Esophagus (tissue), 2 donors: Measurements from ENCODE around the gene PRLR. TPM values are rescaled to one million over a fixed set of nuclear protein-coding genes. Genes with fewer than 3 reads are reported as not detected.

Experiments
- H3K27ac ChIP-seq, 2 donors: one replicate each; pipeline ENCODE4 v1.5.1; 2013; ENCODE audit warnings: low read depth in 2 of 2, mild to moderate bottlenecking in 2 of 2, inconsistent platforms in 1 of 2, low read length in 1 of 2, moderate library complexity in 1 of 2
- H3K27me3 ChIP-seq, 2 donors: one replicate each; pipeline ENCODE4 v1.6.1; 2013; ENCODE audit warnings: low read length in 2 of 2, control low read depth in 1 of 2, mild to moderate bottlenecking in 1 of 2; ENCODE audit not compliant: insufficient read depth in 2 of 2, control insufficient read depth in 1 of 2
- H3K36me3 ChIP-seq, 2 donors: one replicate each; pipeline ENCODE4 v1.6.1; 2013; ENCODE audit warnings: low read length in 1 of 2; ENCODE audit not compliant: control insufficient read depth in 2 of 2, insufficient read depth in 2 of 2
- H3K4me1 ChIP-seq, 2 donors: one replicate each; pipeline ENCODE4 v1.6.1; 2013; ENCODE audit warnings: low read length in 1 of 2; ENCODE audit not compliant: control insufficient read depth in 2 of 2, insufficient read depth in 2 of 2
- H3K4me3 ChIP-seq, 2 donors: one replicate each; pipeline ENCODE4 v1.5.1; 2013; ENCODE audit warnings: low read length in 2 of 2, mild to moderate bottlenecking in 2 of 2, low read depth in 1 of 2, moderate library complexity in 1 of 2
- H3K9me3 ChIP-seq, 2 donors: one replicate each; pipeline ENCODE4 v1.6.1; 2013; ENCODE audit warnings: mild to moderate bottlenecking in 2 of 2, low read depth in 1 of 2, low read length in 1 of 2, moderate library complexity in 1 of 2; ENCODE audit not compliant: control insufficient read depth in 2 of 2, insufficient read depth in 1 of 2
- WGBS, 2 donors: extraction: QIAGEN DNeasy Blood & Tissue Kit; methylation state at CpG; one replicate each; pipeline ENCODE4 v1.1.7; 2013; 5-methylcytosine and 5-hydroxymethylcytosine counted together
- polyA plus RNA-seq, 2 donors: library from polyadenylated mRNA; stranded (reverse); fragments of 200-250 nt; gene quantifications; one replicate each; pipeline ENCODE4 v1.2.3, GENCODE V29; 2013
- donor health status: healthy with polysubstance abuse.
- donor health status: Bipolar disorder and iron deficiency.

The PRLR gene
- polyA plus RNA-seq, 2 donors = 0.20 to 0.45 TPM

GRCh38 chr5:35172533-35172932 is 57.8 kb downstream of the PRLR start:
- no peak overlapping the region for H3K27ac ChIP-seq
- H3K4me3 ChIP-seq = no peak overlapping the region
- no peaks in the 10 kb centered on the region for H3K36me3 ChIP-seq
- H3K27me3 ChIP-seq = no peaks in the 10 kb centered on the region
- 75 to 89% methylated on average over 5 of the region's 5 CpGs for WGBS, 2 donors
- H3K4me1 ChIP-seq = no peaks in the 10 kb centered on the region
- H3K9me3 ChIP-seq = no peaks in the 10 kb centered on the region

GRCh38 chr5:35171991-35172390 is 58.3 kb downstream of the PRLR start:
- Histone ChIP-seq H3K36me3 (no peaks in the 10 kb centered on the region), H3K9me3 (no peaks in the 10 kb centered on the region), H3K4me3 (no peak overlapping the region), H3K27ac (no peak overlapping the region), H3K4me1 (no peaks in the 10 kb centered on the region), H3K27me3 (no peaks in the 10 kb centered on the region)
- 80 to 82% methylated on average over 4 of the region's 4 CpGs for WGBS, 2 donors

GRCh38 chr5:35171078-35171477 is 59.2 kb downstream of the PRLR start:
- H3K27ac ChIP-seq = no peak overlapping the region
- H3K9me3 ChIP-seq = no peaks in the 10 kb centered on the region
- H3K36me3 ChIP-seq = no peaks in the 10 kb centered on the region
- H3K27me3 ChIP-seq = no peaks in the 10 kb centered on the region
- H3K4me3 ChIP-seq = no peak overlapping the region
- H3K4me1 ChIP-seq = no peaks in the 10 kb centered on the region

- H3K27me3 ChIP-seq = no peaks in the 10 kb centered on the region
- H3K4me1 ChIP-seq = no peaks in the 10 kb centered on the region
- H3K36me3 ChIP-seq = no peaks in the 10 kb centered on the region
- no peaks in the 10 kb centered on the region for H3K9me3 ChIP-seq
- WGBS, 2 donors = 87 to 100% methylated on average over 1 of the region's 1 CpG
- no peak overlapping the region for H3K27ac ChIP-seq
- no peak overlapping the region for H3K4me3 ChIP-seq
Observed at GRCh38 chr5:35166043-35166442, 64.2 kb downstream of the PRLR start.

- no peak overlapping the region for H3K4me3 ChIP-seq
- no peaks in the 10 kb centered on the region for H3K36me3 ChIP-seq
- no peaks in the 10 kb centered on the region for H3K4me1 ChIP-seq
- no peak overlapping the region for H3K27ac ChIP-seq
- no peaks in the 10 kb centered on the region for H3K27me3 ChIP-seq
- H3K9me3 ChIP-seq = no peaks in the 10 kb centered on the region
- 75 to 78% methylated on average over 4 of the region's 4 CpGs for WGBS, 2 donors
Observed at GRCh38 chr5:35164860-35165542, 65.3 kb downstream of the PRLR start.

GRCh38 chr5:35163710-35164033 is 66.6 kb downstream of the PRLR start:
- Histone ChIP-seq H3K27ac (no peak overlapping the region), H3K9me3 (no peaks in the 10 kb centered on the region), H3K4me3 (no peak overlapping the region), H3K36me3 (no peaks in the 10 kb centered on the region), H3K4me1 (no peaks in the 10 kb centered on the region), H3K27me3 (no peaks in the 10 kb centered on the region)

- Histone ChIP-seq H3K27ac (no peak overlapping the region), H3K9me3 (no peaks in the 10 kb centered on the region), H3K4me3 (no peak overlapping the region), H3K36me3 (no peaks in the 10 kb centered on the region), H3K27me3 (no peaks in the 10 kb centered on the region), H3K4me1 (no peaks in the 10 kb centered on the region)
- WGBS, 2 donors = 86 to 87% methylated on average over 11 of the region's 11 CpGs
Observed at GRCh38 chr5:35162848-35163709, 67.2 kb downstream of the PRLR start.

- Histone ChIP-seq H3K27me3 (no peaks in the 10 kb centered on the region), H3K36me3 (no peaks in the 10 kb centered on the region), H3K4me1 (no peaks in the 10 kb centered on the region), H3K27ac (no peak overlapping the region), H3K4me3 (no peak overlapping the region), H3K9me3 (no peaks in the 10 kb centered on the region)
- WGBS, 2 donors = 33 to 54% methylated on average over 7 of the region's 7 CpGs
Observed at GRCh38 chr5:35161652-35162273, 68.5 kb downstream of the PRLR start.

GRCh38 chr5:35160486-35161116 is 69.7 kb downstream of the PRLR start:
- no peaks in the 10 kb centered on the region for H3K9me3 ChIP-seq
- H3K4me3 ChIP-seq = no peak overlapping the region
- H3K27ac ChIP-seq = no peak overlapping the region
- H3K27me3 ChIP-seq = no peaks in the 10 kb centered on the region
- no peaks in the 10 kb centered on the region for H3K36me3 ChIP-seq
- no peaks in the 10 kb centered on the region for H3K4me1 ChIP-seq
- 73 to 81% methylated on average over 6 of the region's 6 CpGs for WGBS, 2 donors
